ENCODE results near the gene PTPRN. TPM values are rescaled to one million over a fixed set of nuclear protein-coding genes. Genes with fewer than 3 reads are reported as not detected.

The PTPRN gene
- total RNA-seq, 1 donor from 2014 or later: 4.1 TPM

DNA sequence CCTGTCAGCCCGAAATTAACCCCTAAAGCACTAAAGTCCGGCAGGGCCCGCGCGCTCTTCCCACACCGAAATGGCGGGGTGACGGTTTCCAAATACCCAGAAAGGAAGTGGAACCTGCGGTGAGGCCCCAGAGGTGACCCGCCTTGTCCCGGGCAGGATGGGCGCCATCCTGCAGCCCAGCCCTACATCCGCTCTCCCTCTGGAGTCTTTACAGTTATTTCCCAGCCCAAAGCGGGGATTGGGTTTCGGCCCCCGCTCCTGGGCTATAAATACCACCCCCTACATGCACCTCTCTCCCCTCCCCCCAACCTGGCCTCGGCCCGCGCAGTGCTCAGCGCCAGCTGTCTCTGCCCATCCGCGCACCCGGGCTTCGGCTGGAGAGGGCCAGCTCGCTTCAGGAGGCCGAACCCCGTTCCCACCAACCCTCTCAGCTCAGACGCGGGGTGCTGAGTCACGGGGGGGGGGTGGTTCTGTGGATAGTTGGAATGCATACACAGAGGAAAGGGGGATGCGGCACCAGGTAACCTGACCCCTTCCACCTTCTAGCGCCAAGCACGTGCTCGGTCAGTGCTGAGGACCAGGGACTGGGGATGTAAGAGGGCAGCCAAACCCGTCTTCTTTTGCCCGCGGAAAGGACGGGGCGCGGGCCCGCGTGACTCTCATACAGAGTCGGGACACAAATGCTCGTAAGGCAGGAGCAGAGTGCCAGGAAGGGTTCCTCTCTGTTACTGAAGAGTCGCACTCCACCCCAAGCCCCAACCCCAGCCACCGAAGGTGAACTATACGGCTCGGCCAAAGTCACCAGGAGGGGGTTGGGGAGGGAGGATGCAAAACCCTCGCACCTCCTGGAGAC, 56.1 kb downstream of the PTPRN start, which contains the start of gene TUBA4B:
TSS of gene TUBA4B (plus strand) at position 344 of the 853 bp plus-strand sequence. CDS start at position 509, 165 bp downstream.
- Mint-ChIP-seq H3K9me3 (no peaks in the 10 kb centered on the region), H3K36me3 (ENCODE audit: low read depth) (no peaks in the 10 kb centered on the region), H3K4me3 (peak within 1 kb of the TSS; percentile 59), H3K27me3 (ENCODE audit: low read depth) (peaks cover 85% of the 10 kb centered on the region), H3K27ac (ENCODE audit: unreplicated experiment) (no peak within 1 kb of the TSS), H3K4me1 (no peaks in the 10 kb centered on the region)
- no peak for DNase-seq (ENCODE audit: low read depth, low spot score)
- TF ChIP-seq, protein P1, sequence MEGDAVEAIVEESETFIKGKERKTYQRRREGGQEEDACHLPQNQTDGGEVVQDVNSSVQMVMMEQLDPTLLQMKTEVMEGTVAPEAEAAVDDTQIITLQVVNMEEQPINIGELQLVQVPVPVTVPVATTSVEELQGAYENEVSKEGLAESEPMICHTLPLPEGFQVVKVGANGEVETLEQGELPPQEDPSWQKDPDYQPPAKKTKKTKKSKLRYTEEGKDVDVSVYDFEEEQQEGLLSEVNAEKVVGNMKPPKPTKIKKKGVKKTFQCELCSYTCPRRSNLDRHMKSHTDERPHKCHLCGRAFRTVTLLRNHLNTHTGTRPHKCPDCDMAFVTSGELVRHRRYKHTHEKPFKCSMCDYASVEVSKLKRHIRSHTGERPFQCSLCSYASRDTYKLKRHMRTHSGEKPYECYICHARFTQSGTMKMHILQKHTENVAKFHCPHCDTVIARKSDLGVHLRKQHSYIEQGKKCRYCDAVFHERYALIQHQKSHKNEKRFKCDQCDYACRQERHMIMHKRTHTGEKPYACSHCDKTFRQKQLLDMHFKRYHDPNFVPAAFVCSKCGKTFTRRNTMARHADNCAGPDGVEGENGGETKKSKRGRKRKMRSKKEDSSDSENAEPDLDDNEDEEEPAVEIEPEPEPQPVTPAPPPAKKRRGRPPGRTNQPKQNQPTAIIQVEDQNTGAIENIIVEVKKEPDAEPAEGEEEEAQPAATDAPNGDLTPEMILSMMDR (conservative IDR thresholded peaks at IDR 0.05): no peak

DNA sequence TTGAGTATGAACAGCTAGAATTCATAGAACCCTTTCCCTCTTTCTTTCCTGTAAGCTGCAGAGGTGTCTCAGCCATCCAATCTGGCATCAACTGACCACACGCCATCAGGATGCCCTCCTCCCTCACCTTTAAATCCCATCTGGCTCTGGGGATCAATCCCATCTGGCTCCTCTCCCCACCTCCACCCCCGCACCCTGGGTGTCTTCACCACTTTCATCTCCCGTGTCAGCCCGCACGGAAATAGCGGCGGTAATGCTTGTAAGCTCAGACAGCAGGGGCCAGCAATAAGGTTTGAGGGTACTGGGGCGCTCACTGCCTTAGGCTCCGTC, 56.7 kb downstream of the PTPRN start:
- H3K4me3 Mint-ChIP-seq: peak overlapping the region; percentile 4
- H3K4me1 Mint-ChIP-seq: no peaks in the 10 kb centered on the region
- no peak overlapping the region for H3K27ac Mint-ChIP-seq (ENCODE audit: unreplicated experiment)
- H3K27me3 Mint-ChIP-seq (ENCODE audit: low read depth): peaks cover 79% of the 10 kb centered on the region
- H3K36me3 Mint-ChIP-seq (ENCODE audit: low read depth): no peaks in the 10 kb centered on the region
- DNase-seq (ENCODE audit: low read depth, low spot score): no peak
- no peaks in the 10 kb centered on the region for H3K9me3 Mint-ChIP-seq
- TF ChIP-seq, protein P1 (conservative IDR thresholded peaks at IDR 0.05): no peak

DNA sequence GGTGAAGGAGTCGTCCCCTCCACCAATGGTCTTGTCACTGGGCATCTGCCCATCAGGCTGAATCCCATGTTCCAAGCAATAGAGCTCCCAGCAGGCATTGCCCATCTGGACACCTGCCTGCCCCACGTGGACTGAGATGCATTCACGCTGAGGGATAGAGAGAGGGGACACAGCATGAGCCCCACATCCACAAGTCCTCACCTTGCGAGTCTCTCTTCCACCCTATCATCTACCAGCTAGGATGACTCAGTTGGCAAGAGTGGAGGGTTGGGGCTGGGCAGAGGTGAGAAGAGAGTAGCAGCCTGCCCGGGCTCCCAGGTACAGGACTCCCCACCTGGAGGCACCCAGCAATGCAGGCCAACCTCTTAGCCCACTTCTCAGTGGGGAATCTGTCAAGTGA, 57.1 kb downstream of the PTPRN start:
- Mint-ChIP-seq H3K9me3 (no peaks in the 10 kb centered on the region), H3K27me3 (ENCODE audit: low read depth) (peaks cover 76% of the 10 kb centered on the region)

DNA sequence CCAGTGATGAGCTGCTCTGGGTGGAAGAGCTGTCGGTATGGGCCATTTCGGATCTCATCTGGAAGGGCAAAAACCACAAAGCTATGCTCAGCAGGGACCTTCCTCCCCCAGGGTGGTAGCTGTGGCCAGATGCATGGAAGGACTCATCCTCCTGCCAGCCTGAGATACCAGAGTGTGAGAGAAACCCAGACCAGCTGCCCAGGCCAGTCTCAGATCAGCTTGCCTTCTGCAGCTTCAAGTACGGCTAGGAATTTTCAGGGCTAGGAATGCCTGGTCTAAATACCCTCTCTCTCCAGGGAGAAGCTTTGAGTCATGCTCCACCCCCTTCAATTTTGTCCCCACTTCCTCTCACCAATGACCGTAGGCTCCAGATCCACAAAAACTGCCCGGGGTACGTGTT, 57.5 kb downstream of the PTPRN start:
- no peaks in the 10 kb centered on the region for H3K9me3 Mint-ChIP-seq
- H3K4me3 Mint-ChIP-seq: peak overlapping the region; percentile 59
- no peak for DNase-seq (ENCODE audit: low read depth, low spot score)
- no peaks in the 10 kb centered on the region for H3K36me3 Mint-ChIP-seq (ENCODE audit: low read depth)
- peaks cover 73% of the 10 kb centered on the region for H3K27me3 Mint-ChIP-seq (ENCODE audit: low read depth)
- TF ChIP-seq, protein P1 (conservative IDR thresholded peaks at IDR 0.05): no peak
- H3K27ac Mint-ChIP-seq (ENCODE audit: unreplicated experiment): no peak overlapping the region
- H3K4me1 Mint-ChIP-seq: no peaks in the 10 kb centered on the region

More for the DNA sequence above, 57.1 kb downstream of the PTPRN start:
- no peaks in the 10 kb centered on the region for H3K4me1 Mint-ChIP-seq
- no peaks in the 10 kb centered on the region for H3K36me3 Mint-ChIP-seq (ENCODE audit: low read depth)
- H3K4me3 Mint-ChIP-seq: peak overlapping the region; percentile 59
- DNase-seq (ENCODE audit: low read depth, low spot score): no peak
- TF ChIP-seq, protein P1 (conservative IDR thresholded peaks at IDR 0.05): no peak
- H3K27ac Mint-ChIP-seq (ENCODE audit: unreplicated experiment): no peak overlapping the region

DNA sequence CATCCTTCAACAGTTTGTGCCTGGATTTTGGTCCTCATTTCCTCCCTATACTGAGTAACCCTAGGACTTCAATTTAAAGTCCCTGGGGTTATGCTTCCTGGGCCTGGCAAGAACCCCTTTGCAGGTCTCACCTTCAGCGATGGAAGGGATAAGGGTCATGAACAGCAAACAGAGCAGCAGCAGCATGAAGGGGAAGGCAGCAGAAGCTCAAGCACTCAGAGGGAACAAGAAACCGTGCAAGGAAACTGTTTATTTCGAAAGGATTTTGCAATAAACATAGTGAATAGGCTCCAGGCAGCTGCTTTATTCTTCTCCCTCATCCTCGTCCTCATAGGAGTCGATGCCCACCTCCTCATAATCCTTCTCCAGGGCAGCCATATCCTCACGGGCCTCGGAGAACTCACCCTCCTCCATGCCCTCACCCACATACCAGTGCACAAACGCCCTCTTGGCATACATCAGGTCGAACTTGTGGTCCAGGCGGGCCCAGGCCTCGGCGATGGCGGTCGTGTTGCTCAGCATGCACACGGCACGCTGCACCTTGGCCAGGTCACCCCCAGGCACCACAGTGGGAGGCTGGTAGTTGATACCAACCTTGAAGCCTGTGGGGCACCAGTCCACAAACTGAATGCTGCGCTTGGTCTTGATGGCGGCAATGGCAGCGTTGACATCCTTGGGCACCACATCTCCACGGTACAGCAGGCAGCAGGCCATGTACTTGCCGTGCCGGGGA, 59.0 kb downstream of the PTPRN start:
- Mint-ChIP-seq H3K27ac (ENCODE audit: unreplicated experiment) (no peak overlapping the region), H3K27me3 (ENCODE audit: low read depth) (peaks cover 59% of the 10 kb centered on the region), H3K36me3 (ENCODE audit: low read depth) (no peaks in the 10 kb centered on the region), H3K4me1 (peaks cover 5% of the 10 kb centered on the region), H3K4me3 (peak overlapping the region; percentile 19), H3K9me3 (no peaks in the 10 kb centered on the region)
- TF ChIP-seq, protein P1 (conservative IDR thresholded peaks at IDR 0.05): no peak
- DNase-seq (ENCODE audit: low read depth, low spot score): no peak

All from neural crest cell (in vitro differentiated cells).